Kidney (tissue), 14 donors: ENCODE measurements around the gene ATP7A. TPM values are rescaled to one million over a fixed set of nuclear protein-coding genes. Genes with fewer than 3 reads are reported as not detected.
A peak's percentile ranks its signal among the peaks of the same experiment; 100 is the strongest.
"Not testable (repeated sequence)": the region's sequence is repeated elsewhere in the genome, so short reads cannot be mapped to it uniquely, and the experiment has no call there.

Source experiments
- DNase-seq, 5 donors: peaks; one replicate each; pipeline ENCODE4 v3.0.0-alpha.2; 2013 to 2020
- FAIRE-seq: peaks from 2 replicates; lab custom pipeline; 2012; peaks lifted over from hg19 to GRCh38; lab: Jason Lieb, UNC
- H3K27ac ChIP-seq, 2 donors: one replicate each; pipeline ENCODE4 v1.7.0; 2013; ENCODE audit warnings: low read depth in 2 of 2, low read length in 2 of 2, inconsistent platforms in 1 of 2
- H3K27me3 ChIP-seq: one replicate; pipeline ENCODE4 v1.7.1; 2013; ENCODE audit warnings: low read length, inconsistent platforms; ENCODE audit not compliant: control insufficient read depth, insufficient read depth
- H3K36me3 ChIP-seq, 3 donors: one replicate each; pipeline versions ENCODE4 v1.7.0 to v1.7.1; 2013; ENCODE audit warnings: low read length in 3 of 3, control low read depth in 1 of 3, inconsistent platforms in 1 of 3; ENCODE audit not compliant: insufficient read depth in 3 of 3, control insufficient read depth in 2 of 3
- H3K4me1 ChIP-seq, 3 donors: one replicate each; pipeline versions ENCODE4 v1.7.0 to v1.7.1; 2013; ENCODE audit warnings: low read length in 3 of 3, inconsistent platforms in 1 of 3, low read depth in 1 of 3; ENCODE audit not compliant: control insufficient read depth in 2 of 3, insufficient read depth in 2 of 3
- H3K4me3 ChIP-seq, 3 donors: one replicate each; pipeline versions ENCODE4 v1.7.0 to v1.8.1; 2013; ENCODE audit warnings: low read length in 3 of 3, control low read depth in 1 of 3, inconsistent platforms in 1 of 3
- H3K9ac ChIP-seq, 3 donors: one replicate each; pipeline versions ENCODE4 v1.7.0 to v1.7.1; 2013; ENCODE audit warnings: low read length in 3 of 3, control low read depth in 1 of 3, inconsistent platforms in 1 of 3
- H3K9me3 ChIP-seq, 3 donors: one replicate each; pipeline versions ENCODE4 v1.7.0 to v1.7.1; 2013; ENCODE audit warnings: low read length in 3 of 3, control low read depth in 1 of 3, inconsistent platforms in 1 of 3; ENCODE audit not compliant: control insufficient read depth in 2 of 3, insufficient read depth in 1 of 3
- intact Hi-C: fragments of 100-400 bp; cut with DNase I; formaldehyde crosslinking; loops from one replicate; pipeline ENCODE4 v1.11.1; 2022
- polyA plus RNA-seq: library from polyadenylated mRNA; stranded (reverse); fragments of 350-450 nt; fragmentation: Illumina TruSeq; extraction: RNeasy Lipid Tissue Mini Kit (QIAGEN cat#74804); gene quantifications from one replicate; pipeline ENCODE4 v1.2.3, GENCODE V29; 2014; ENCODE audit warnings: low read depth, low replicate concordance; ENCODE audit not compliant: insufficient read depth
- total RNA-seq: library from RNA; stranded (reverse); fragmentation: NEBNext Ultra II Directional; extraction: Animal tissue kit (Norgen Biotek cat#: 25700); gene quantifications from one replicate; pipeline ENCODE4 v1.2.1, GENCODE V29; 2021
- TF ChIP-seq, protein P1 (sequence below): IDR thresholded peaks from 3 replicates; pipeline ENCODE4 v1.5.1; 2012; ENCODE audit warnings: mild to moderate bottlenecking, moderate library complexity, borderline replicate concordance; ENCODE audit not compliant: insufficient read depth; ENCODE audit errors: extremely low read depth
- donor health status: control.
- donor health status: control.
- donor health status: control.
- donor health status: control.
- donor health status: control.
- donor health status: DM: yes; HTN: yes; CAD: no.
- donor health status: Normal renal cell carcinoma (clear cell type).

Gene ATP7A
- total and polyA plus RNA-seq, 2 donors from 2014 or later: 1.9 to 11.9 TPM

- Histone ChIP-seq H3K9ac (no peak overlapping the region), H3K4me1 (no peaks in the 10 kb centered on the region), H3K27me3 (no peaks in the 10 kb centered on the region), H3K27ac (no peak overlapping the region), H3K4me3 (no peak overlapping the region), H3K36me3 (no peaks in the 10 kb centered on the region), H3K9me3 (no peaks in the 10 kb centered on the region)
- FAIRE-seq: no peak
- intact Hi-C loops: no loop called here
- TF ChIP-seq, protein P1, sequence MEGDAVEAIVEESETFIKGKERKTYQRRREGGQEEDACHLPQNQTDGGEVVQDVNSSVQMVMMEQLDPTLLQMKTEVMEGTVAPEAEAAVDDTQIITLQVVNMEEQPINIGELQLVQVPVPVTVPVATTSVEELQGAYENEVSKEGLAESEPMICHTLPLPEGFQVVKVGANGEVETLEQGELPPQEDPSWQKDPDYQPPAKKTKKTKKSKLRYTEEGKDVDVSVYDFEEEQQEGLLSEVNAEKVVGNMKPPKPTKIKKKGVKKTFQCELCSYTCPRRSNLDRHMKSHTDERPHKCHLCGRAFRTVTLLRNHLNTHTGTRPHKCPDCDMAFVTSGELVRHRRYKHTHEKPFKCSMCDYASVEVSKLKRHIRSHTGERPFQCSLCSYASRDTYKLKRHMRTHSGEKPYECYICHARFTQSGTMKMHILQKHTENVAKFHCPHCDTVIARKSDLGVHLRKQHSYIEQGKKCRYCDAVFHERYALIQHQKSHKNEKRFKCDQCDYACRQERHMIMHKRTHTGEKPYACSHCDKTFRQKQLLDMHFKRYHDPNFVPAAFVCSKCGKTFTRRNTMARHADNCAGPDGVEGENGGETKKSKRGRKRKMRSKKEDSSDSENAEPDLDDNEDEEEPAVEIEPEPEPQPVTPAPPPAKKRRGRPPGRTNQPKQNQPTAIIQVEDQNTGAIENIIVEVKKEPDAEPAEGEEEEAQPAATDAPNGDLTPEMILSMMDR: no peak
- DNase-seq: no peak
These were observed 155.6 kb downstream of the ATP7A start for GRCh38 chrX:78066110-78066509.

GRCh38 chrX:78071331-78071730 is 160.8 kb downstream of the ATP7A start:
- DNase-seq (peak in 2 of 5 donors; percentile 19 to 21), FAIRE-seq (peak; percentile 55)
- Histone ChIP-seq H3K36me3 (no peaks in the 10 kb centered on the region), H3K9me3 (no peaks in the 10 kb centered on the region), H3K4me1 (no peaks in the 10 kb centered on the region), H3K4me3 (no peak overlapping the region), H3K9ac (no peak overlapping the region), H3K27me3 (no peaks in the 10 kb centered on the region), H3K27ac (no peak overlapping the region)
- intact Hi-C loops: no loop called here
- TF ChIP-seq, protein P1: no peak

DNA sequence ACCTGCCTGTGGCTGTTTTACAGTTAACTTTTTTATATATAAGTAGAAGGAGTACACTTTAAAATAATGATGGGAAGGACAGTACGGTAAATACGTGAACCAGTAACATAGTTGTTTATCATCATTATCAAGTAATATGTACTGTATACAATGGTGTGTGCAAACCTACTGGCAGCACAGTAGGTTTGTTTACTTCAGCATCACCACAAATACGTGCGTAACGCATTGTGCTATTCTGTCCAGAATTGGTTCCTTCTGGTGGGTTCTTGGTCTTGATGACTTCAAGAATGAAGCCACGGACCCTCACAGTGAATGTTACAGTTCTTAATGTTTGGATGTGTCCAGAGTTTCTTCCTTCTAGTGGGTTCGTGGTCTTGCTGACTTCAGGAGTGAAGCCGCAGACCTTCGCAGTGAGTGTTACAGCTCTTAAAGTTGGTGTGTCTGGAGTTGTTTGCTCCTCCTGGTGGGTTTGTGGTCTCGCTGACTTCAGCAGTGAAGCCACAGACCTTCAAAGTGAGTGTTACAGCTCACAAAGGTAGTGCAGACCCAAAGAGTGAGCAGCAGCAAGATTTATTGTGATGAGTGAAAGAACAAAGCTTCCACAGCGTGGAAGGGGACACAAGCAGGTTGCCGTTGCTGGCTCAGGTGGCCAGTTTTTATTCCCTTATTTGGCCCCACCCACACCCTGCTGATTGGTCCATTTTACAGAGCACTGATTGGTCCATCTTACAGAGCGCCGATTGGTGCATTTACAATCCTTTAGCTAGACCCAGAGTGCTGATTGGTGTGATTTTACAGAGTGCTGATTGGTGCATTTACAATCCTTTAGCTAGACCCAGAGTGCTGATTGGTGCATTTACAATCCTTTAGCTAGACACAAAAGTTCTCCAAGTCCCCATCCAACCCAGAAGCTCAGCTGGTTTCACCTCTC is 162.9 kb downstream of the ATP7A start:
- H3K27me3 ChIP-seq, H3K9me3 ChIP-seq, FAIRE-seq, H3K9ac ChIP-seq, H3K36me3 ChIP-seq, H3K27ac ChIP-seq, H3K4me1 ChIP-seq, DNase-seq, H3K4me3 ChIP-seq, intact Hi-C loops: not testable (repeated sequence)

DNA sequence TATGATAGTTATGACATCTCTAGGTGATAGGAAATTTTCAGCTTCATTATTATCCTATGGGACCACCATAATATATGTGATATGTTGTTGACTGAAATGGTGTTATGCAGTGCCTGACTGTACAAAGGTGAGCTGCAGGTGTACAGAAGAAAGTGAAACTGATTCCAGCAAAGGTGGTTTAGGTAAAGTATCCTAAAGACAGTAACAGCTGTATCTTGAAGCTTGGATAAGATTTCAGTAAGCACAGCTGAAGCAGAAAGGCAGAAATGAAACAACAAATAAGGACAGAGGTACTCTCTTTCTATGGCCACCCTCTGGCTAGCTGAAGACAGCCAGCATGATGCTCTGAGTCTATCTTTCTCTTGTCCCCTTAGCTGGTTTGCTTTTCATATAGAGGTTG is 163.6 kb downstream of the ATP7A start:
- Histone ChIP-seq H3K9ac (no peak overlapping the region), H3K36me3 (no peaks in the 10 kb centered on the region), H3K27ac (no peak overlapping the region), H3K27me3 (no peaks in the 10 kb centered on the region), H3K4me1 (no peaks in the 10 kb centered on the region), H3K9me3 (no peaks in the 10 kb centered on the region), H3K4me3 (no peak overlapping the region)
- TF ChIP-seq, protein P1: no peak
- DNase-seq (no peak), FAIRE-seq (no peak)
- intact Hi-C loops: no loop called here
